HG02885 (cell line): Measurements from ENCODE around the gene DUOX1.

Experiments used
- ATAC-seq: cut with Tn5 transposase; IDR thresholded peaks from one replicate; pipeline ENCODE4 v1.9.1; 2021; ENCODE audit warnings: mild to moderate bottlenecking; ENCODE audit not compliant: unreplicated experiment, poor library complexity

Gene DUOX1

GRCh38 chr15:45139770-45140169 is 10.0 kb downstream of the DUOX1 start:
- ATAC-seq = no peak

- no peak for ATAC-seq
Observed at GRCh38 chr15:45140557-45141250, 10.9 kb downstream of the DUOX1 start.

- ATAC-seq = no peak
Observed at GRCh38 chr15:45141386-45141785, 11.6 kb downstream of the DUOX1 start.

DNA sequence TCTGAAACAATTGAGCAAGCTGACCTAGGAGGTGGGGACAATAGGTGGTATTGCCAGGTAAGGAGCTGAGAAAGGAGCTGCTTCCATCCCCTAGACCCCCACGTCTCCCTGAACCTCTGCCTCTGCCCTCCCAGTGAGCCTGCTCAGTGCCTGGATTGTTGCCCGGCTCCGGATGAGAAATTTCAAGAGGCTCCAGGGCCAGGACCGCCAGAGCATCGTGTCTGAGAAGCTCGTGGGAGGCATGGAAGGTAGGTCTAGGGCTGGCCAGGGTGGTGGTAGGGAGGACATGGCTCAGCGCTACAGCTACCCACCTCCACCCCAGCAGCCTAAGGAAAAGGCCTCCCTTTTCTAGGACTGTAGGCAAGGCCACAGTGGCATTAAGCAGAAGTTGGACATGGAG is 13.3 kb downstream of the DUOX1 start:
- ATAC-seq = no peak

DNA sequence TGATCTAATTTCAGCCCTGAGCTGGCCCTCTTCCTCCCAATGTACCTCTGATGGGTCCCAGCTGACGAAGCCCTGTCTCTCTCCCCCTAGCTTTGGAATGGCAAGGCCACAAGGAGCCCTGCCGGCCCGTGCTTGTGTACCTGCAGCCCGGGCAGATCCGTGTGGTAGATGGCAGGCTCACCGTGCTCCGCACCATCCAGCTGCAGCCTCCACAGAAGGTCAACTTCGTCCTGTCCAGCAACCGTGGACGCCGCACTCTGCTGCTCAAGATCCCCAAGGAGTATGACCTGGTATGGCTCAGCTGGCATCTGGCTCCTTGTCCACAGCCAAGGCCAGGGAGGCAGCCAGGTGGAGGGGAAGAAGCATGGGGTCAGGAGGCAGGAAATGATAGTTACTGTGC is 14.2 kb downstream of the DUOX1 start:
- no peak for ATAC-seq

GRCh38 chr15:45144775-45145174 is 15.0 kb downstream of the DUOX1 start:
- no peak for ATAC-seq

DNA sequence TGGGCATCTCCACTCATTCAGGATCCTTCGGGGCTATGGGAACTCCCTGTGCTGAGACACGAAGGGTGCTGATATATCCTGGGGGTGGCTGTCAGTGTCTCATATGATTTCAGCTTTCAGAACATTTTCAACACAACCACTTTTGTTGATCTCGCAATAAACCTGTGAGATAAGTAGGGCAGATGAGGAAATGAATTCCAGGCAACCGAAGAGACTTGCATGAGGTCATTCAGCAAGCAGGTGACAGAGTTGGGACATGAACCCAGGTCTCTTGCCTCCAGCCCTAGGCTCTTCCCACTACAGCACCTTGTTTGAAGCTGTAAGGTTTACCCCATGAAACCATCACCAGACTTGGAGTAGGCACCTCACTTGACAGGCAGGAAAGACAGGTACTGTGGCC is 16.6 kb downstream of the DUOX1 start:
- ATAC-seq = no peak

GRCh38 chr15:45147606-45148005 is 17.8 kb downstream of the DUOX1 start:
- no peak for ATAC-seq

DNA sequence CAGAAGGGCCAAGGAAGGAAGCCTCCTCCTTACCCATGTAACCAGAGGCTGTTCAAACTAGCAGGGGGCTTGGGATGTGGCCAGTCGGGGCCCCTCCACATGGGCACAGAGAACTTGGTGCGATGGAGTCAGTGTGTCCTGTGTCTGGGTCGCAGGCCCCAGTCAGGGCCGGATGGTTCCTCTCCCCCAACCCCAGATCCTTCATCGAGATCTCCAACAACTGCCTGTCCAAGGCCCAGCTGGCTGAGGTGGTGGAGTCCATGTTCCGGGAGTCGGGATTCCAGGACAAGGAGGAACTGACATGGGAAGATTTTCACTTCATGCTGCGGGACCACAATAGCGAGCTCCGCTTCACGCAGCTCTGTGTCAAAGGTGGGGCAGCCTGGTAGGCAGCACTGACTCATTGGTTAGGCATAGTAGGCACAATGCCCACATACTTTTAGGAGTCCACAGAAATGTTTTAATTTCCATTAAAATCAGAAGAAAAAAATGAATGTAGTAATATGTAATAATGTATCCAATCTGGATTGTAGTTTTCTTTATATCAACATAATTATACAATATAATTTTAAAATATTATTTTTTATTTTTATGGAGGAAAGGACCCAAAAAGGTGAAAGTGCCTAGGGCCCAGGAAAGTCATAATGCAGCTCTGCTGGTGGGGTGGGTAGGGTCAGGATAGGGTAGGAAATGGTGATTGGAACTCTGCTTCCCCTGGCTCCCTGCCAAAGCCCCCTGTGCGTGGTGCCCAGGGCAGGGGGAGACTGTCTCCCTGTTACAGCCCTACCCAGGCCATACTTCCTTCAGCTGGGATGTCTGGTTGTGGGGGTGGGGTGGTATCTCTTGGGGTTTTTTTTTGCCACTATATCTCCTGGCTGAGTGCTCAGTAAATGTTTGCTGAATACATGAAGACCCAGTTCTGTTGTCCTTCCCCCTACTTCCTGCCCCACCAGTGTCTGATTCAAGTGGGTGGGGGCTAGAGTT is 18.6 kb downstream of the DUOX1 start:
- no peak for ATAC-seq

- ATAC-seq = no peak
Observed at GRCh38 chr15:45149060-45149459, 19.3 kb downstream of the DUOX1 start.

- ATAC-seq = no peak
Observed at GRCh38 chr15:45150481-45150880, 20.7 kb downstream of the DUOX1 start.

GRCh38 chr15:45150997-45151396 is 21.2 kb downstream of the DUOX1 start:
- no peak for ATAC-seq

GRCh38 chr15:45151998-45152828 is 22.4 kb downstream of the DUOX1 start:
- ATAC-seq = no peak

- ATAC-seq = no peak
Observed at GRCh38 chr15:45155739-45156138, 25.9 kb downstream of the DUOX1 start.

GRCh38 chr15:45156744-45157455 is 27.1 kb downstream of the DUOX1 start:
- ATAC-seq = no peak

GRCh38 chr15:45157974-45158373 is 28.2 kb downstream of the DUOX1 start:
- no peak for ATAC-seq

DNA sequence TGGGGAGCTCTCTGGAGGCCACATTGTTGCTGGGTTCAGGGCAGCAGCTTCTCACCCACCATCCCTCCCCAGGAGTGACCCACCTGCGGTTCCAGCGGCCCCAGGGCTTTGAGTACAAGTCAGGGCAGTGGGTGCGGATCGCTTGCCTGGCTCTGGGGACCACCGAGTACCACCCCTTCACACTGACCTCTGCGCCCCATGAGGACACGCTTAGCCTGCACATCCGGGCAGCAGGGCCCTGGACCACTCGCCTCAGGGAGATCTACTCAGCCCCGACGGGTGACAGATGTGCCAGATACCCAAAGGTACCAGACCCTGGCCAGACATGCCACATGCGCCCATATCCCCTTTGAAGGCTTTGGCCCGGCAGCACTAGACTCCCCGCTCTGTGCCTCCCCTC is 31.9 kb downstream of the DUOX1 start:
- ATAC-seq = no peak

- peak; percentile 46 for ATAC-seq
Observed at GRCh38 chr15:45162771-45163507, 33.1 kb downstream of the DUOX1 start.

- no peak for ATAC-seq
Observed at GRCh38 chr15:45163508-45163856, 33.7 kb downstream of the DUOX1 start.
